GM12878 (cell line): ENCODE results near the gene LOXL3. TPM values are rescaled to one million over a fixed set of nuclear protein-coding genes. Genes with fewer than 3 reads are reported as not detected.

Experiments used
- ATAC-seq: fragments of 200-7000 bp; cut with Tn5 transposase; 3 replicates; pipeline ENCODE4 v1.9.1; 2020; ENCODE audit warnings: mild to moderate bottlenecking, moderate library complexity
- BruUV-seq: library from RNA; stranded (reverse); fragments of 400-500 nt; replicated peaks from 2 replicates; lab custom pipeline; 2021; lab: Mats Ljungman, UMichigan
- CTCF ChIA-PET: fragments of 300-600 bp; sonication (Branson Sonifier 250); formaldehyde crosslinking; extraction: SDS; loops from one replicate; lab custom pipeline; 2021; ENCODE audit warnings: inconsistent platforms; lab: Yijun Ruan, JAX
- POLR2A ChIA-PET: fragments of 350-600 bp; formaldehyde crosslinking; extraction: SDS; loops from one replicate; lab custom pipeline; 2021; ENCODE audit warnings: inconsistent platforms; lab: Charles Lee
- RAD21 ChIA-PET: fragments of 300-600 bp; sonication (Branson Sonifier 250); formaldehyde crosslinking; loops from one replicate; lab custom pipeline; 2023; ENCODE audit warnings: antibody characterized with exemption; ENCODE audit not compliant: unreplicated experiment; lab: Charles Lee
- SMC1A ChIA-PET: fragments of 300-600 bp; sonication (Branson Sonifier 250); formaldehyde crosslinking; loops from one replicate; lab custom pipeline; 2023; ENCODE audit not compliant: unreplicated experiment, uncharacterized antibody; lab: Charles Lee
- DNase-seq: peaks from one replicate; pipeline ENCODE4 v3.0.0-alpha.2; 2011; ENCODE audit warnings: low read depth, low spot score
- FAIRE-seq: peaks from 3 replicates; lab custom pipeline; 2011; peaks lifted over from hg19 to GRCh38; lab: Jason Lieb, UNC
- H2AFZ ChIP-seq: 2 replicates; pipeline ENCODE4 v1.6.0; 2011; ENCODE audit warnings: low read depth, low read length, control low read depth; ENCODE audit not compliant: control insufficient read depth
- H3K27ac ChIP-seq: 2 replicates; pipeline ENCODE4 v1.5.1; 2011; ENCODE audit warnings: control low read depth; ENCODE audit not compliant: control insufficient read depth, insufficient read depth
- H3K27me3 ChIP-seq, 2 experiments: replicated peaks in 1 of 2; 2 replicates each; pipeline versions ENCODE4 v1.6.0 to v1.6.1; 2011; ENCODE audit warnings: low read length in 1 of 2; ENCODE audit not compliant: control insufficient read depth in 2 of 2, insufficient read depth in 2 of 2
- H3K36me3 ChIP-seq, 2 experiments: 2 replicates each; pipeline ENCODE4 v1.5.1; 2011; ENCODE audit warnings: low read length in 1 of 2; ENCODE audit not compliant: control insufficient read depth in 2 of 2, insufficient read depth in 2 of 2
- H3K4me1 ChIP-seq: 2 replicates; pipeline ENCODE4 v1.6.1; 2011; ENCODE audit warnings: mild to moderate bottlenecking, low read length, moderate library complexity, mixed read lengths; ENCODE audit not compliant: control insufficient read depth, insufficient read depth
- H3K4me2 ChIP-seq: 2 replicates; pipeline ENCODE4 v1.6.0; 2011; ENCODE audit warnings: control low read depth; ENCODE audit not compliant: control insufficient read depth, insufficient read depth
- H3K4me3 ChIP-seq: fragments of 200-600 bp; sonication (generic); 2 replicates; pipeline ENCODE4 v1.5.1; 2016
- H3K79me2 ChIP-seq: 2 replicates; pipeline ENCODE4 v1.6.0; 2011; ENCODE audit warnings: low read length; ENCODE audit not compliant: control insufficient read depth, insufficient read depth
- H3K9ac ChIP-seq: 2 replicates; pipeline ENCODE4 v1.8.0; 2011; ENCODE audit warnings: low read length, control low read depth, mixed read lengths; ENCODE audit not compliant: control insufficient read depth, insufficient read depth
- H3K9me3 ChIP-seq: replicated peaks from 3 replicates; pipeline ENCODE4 v1.5.1; 2011; ENCODE audit warnings: mild to moderate bottlenecking, low read length; ENCODE audit not compliant: control insufficient read depth, insufficient read depth
- H4K20me1 ChIP-seq: 2 replicates; pipeline ENCODE4 v1.6.0; 2011; ENCODE audit not compliant: control insufficient read depth, insufficient read depth
- ATF3 ChIP-seq: IDR thresholded peaks from 2 replicates; pipeline ENCODE4 v1.6.1; 2011; ENCODE audit warnings: low read depth, mild to moderate bottlenecking, low read length, moderate library complexity, borderline replicate concordance; ENCODE audit errors: extremely low read depth
- BHLHE40 ChIP-seq, 2 experiments: fragments of 450-650 bp in 1 of 2; IDR thresholded peaks; 2 replicates each; pipeline ENCODE4 v1.6.1; 2011 to 2017; ENCODE audit warnings: low read depth in 2 of 2, borderline replicate concordance in 1 of 2, improper control_type of control experiment in 1 of 2, low read length in 1 of 2, mild to moderate bottlenecking in 1 of 2
- POU2F2 ChIP-seq: IDR thresholded peaks from 3 replicates; pipeline ENCODE4 v1.6.1; 2011; ENCODE audit warnings: low read depth, mild to moderate bottlenecking, low read length, borderline replicate concordance
- RAD21 ChIP-seq: IDR thresholded peaks from 2 replicates; pipeline ENCODE4 v1.6.1; 2011; ENCODE audit warnings: mild to moderate bottlenecking, low read depth, low read length, moderate library complexity; ENCODE audit not compliant: insufficient read depth
- SKIL ChIP-seq: fragments of 450-650 bp; IDR thresholded peaks from 2 replicates; pipeline ENCODE4 v1.6.1; 2017; ENCODE audit warnings: mild to moderate bottlenecking, low read depth, inconsistent platforms; ENCODE audit not compliant: poor library complexity, severe bottlenecking
- SMAD1 ChIP-seq: fragments of 450-650 bp; IDR thresholded peaks from 2 replicates; pipeline ENCODE4 v1.6.1; 2018; ENCODE audit warnings: mild to moderate bottlenecking, low read depth; ENCODE audit not compliant: partially characterized antibody
- SRF ChIP-seq, 2 experiments: IDR thresholded peaks; 2 replicates each; pipeline ENCODE4 v1.6.1; 2011; ENCODE audit warnings: low read depth in 2 of 2, low read length in 2 of 2, mild to moderate bottlenecking in 1 of 2, moderate library complexity in 1 of 2
- WRNIP1 ChIP-seq: IDR thresholded peaks from 2 replicates; pipeline ENCODE4 v1.6.1; 2011; ENCODE audit warnings: low read depth, low read length, improper control_type of control experiment, borderline replicate concordance
- ZBTB33 ChIP-seq: fragments of 450-650 bp; IDR thresholded peaks from 2 replicates; pipeline ENCODE4 v1.6.1; 2017; ENCODE audit warnings: mild to moderate bottlenecking
- ZNF24 ChIP-seq: fragments of 450-650 bp; IDR thresholded peaks from 2 replicates; pipeline ENCODE4 v1.6.1; 2017; ENCODE audit warnings: antibody characterized with exemption, mild to moderate bottlenecking
- WGBS: methylation state at CpG from one replicate; pipeline ENCODE4 v1.1.6; 2016; ENCODE audit warnings: low lambda C conversion rate; ENCODE audit not compliant: insufficient replicate concordance, insufficient coverage; ENCODE audit errors: missing lambda C conversion rate; 5-methylcytosine and 5-hydroxymethylcytosine counted together
- in situ Hi-C: fragments of 300-500 bp; cut with MboI; formaldehyde crosslinking; loops from 9 replicates; pipeline ENCODE4 v1.14.3; 2018; ENCODE audit warnings: mixed read lengths
- intact Hi-C: fragments of 100-400 bp; cut with micrococcal nuclease; formaldehyde crosslinking; loops from one replicate; pipeline ENCODE4 v1.14.2; 2022; ENCODE audit not compliant: unreplicated experiment
- polyA plus RNA-seq, 11 experiments: library from polyadenylated mRNA; depleted of rRNA in 4 of 11; unstranded in 6 of 11; stranded (reverse) in 5 of 11; fragments of >200 nt; fragmentation: Nextera tagmentation in 4 of 11; fragmentation: Illumina TruSeq in 1 of 11; extraction: Ambion mirVana in 4 of 11; extraction: Trizol in 1 of 11; gene quantifications; 1 replicate in 1 of 11; 2 replicates in 10 of 11; pipeline versions ENCODE4 v1.2.1 to v1.2.3, GENCODE V29; 2011 to 2016; ENCODE audit warnings: inconsistent platforms in 2 of 11, missing spikeins in 2 of 11, low read depth in 1 of 11
- total RNA-seq, 4 experiments: library from RNA; depleted of rRNA in 3 of 4; stranded (reverse); fragments of >200 nt in 3 of 4; fragmentation: Illumina TruSeq in 1 of 4; extraction: Trizol in 1 of 4; gene quantifications; 2 replicates each; pipeline versions ENCODE4 v1.2.1 to v1.2.3, GENCODE V29; 2013 to 2021

Gene LOXL3
- total and polyA plus RNA-seq, 10 of the 15 experiments (the other 5 are each of a cell fraction or from before 2014, with no cell fraction given) = 6.2 to 40.9 (median 23.3) TPM

DNA sequence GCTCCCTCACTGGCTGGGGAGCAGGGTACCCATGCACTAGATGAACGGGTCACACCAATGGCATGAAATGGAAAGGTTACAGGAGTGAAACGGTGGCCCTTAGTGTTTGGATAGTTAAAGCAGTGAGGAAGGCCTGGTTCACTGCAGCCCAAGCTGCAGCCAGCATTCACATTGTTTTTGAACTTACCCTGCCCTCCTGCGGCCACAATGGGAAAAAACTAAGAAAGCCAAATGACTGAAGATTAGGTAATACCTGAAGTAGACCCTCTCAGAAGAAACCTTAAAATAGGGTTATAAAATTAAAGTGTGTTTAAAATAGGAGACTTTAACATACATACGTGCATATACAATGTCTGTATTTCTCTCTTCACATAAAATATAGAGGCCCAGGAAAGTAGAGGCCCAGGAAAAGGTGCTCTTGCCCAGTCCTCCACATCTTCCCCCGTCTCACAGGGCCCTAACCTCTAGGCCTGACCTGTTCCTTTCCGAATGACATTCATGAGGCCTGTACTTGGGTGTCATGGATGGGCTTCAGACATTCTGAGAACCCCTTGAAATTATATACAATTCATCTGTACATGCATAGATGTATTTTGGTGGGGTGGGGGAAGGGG, 34.0 kb upstream of the LOXL3 start (continued):
- TF ChIP-seq POU2F2 = 0 out of 3 replicates have a peak, but pooled peaks have one; percentile 22
- TF ChIP-seq ZNF24 = 0 out of 2 replicates have a peak, but pooled peaks have one; percentile 38
- TF ChIP-seq BHLHE40 (IDR thresholded peaks at IDR 0.05; ENCODE audit: borderline replicate concordance in 1 of 2, low read depth in 2 of 2, low read length in 1 of 2) = 0 out of 4 replicates have a peak, but pooled peaks of 1 of the 2 experiments have one; percentile 17
- peak; percentile 86; the same call in 1 of the 2 replicates for TF ChIP-seq WRNIP1

DNA sequence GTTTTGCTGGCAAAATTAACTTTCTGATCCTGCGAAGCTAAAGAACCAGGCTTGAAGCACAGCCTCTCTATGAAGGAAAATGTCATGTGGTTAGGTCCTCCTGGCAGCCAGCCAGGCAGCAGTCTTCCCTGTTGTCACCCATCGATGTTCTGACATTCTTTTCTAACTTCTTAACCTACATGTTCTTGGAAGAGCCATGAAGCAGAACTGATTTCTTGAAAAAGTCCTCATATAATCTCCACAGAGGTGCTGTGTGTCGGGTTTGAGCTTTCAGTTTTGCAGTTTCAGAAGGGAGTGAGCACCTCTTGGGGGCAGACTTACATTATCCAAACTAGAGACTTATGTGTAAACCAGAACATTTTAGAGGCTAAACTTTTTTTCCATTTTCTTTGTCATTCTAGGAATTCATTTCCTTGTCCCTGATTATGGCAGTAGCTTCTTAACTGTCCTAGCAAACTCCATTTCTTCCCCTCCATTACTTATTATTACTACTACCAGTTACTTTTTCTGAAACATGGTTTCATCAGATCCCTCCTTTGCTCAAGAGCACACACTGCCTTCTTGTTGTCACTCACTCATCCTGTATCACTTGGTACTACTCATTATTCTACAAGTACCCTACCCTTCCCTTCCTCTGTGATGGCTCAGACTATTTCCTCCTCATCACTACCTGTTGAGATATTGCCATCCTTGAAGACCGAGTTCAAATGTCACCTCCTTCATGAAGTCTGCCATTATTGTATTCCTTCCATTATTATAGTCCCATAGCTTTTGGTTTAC, 31.9 kb upstream of the LOXL3 start:
- ATAC-seq = peak; percentile 72
- peaks cover 29% of the 10 kb centered on the region for H3K4me1 ChIP-seq
- TF ChIP-seq SRF (IDR thresholded peaks at IDR 0.05; ENCODE audit: low read depth in 2 of 2, low read length in 2 of 2) (no peak), ZBTB33 (no peak), SMAD1 (peak; percentile 84), RAD21 (peak; percentile 35; the same call in 1 of the 2 replicates), SKIL (peak; percentile 46), ATF3 (no peak)

More for the DNA sequence above, 31.9 kb upstream of the LOXL3 start:
- H3K9ac ChIP-seq = peak overlapping the region; percentile 42
- no TSS peak for BruUV-seq
- in situ Hi-C loops = loop anchor here (10.0 kb wide), 1 partner anchor 101 kb away; the partner anchor contains the start of genes CCDC142 and TTC31
- peak overlapping the region; percentile 71 for H3K4me2 ChIP-seq
- intact Hi-C loops = loop anchor here (2.0 to 10.0 kb wide), 3 partner anchors 33 to 251 kb away; partner anchors contain the start of gene LOXL3
- no peaks in the 10 kb centered on the region for H3K9me3 ChIP-seq
- FAIRE-seq (peak; percentile 59), DNase-seq (no peak)
- H3K27ac ChIP-seq = peak overlapping the region; percentile 57
- H2AFZ ChIP-seq = peak overlapping the region; percentile 84
- RAD21 ChIA-PET = interaction anchor here (0.6 to 11.0 kb wide), 21 partner anchors 8 to 757 kb away, joined by 3 to 158 read pairs (median 7); partner anchors contain the start of genes AUP1, CCDC142, DOK1 and DQX1
- peak overlapping the region; percentile 43; the same call in 1 of the 2 replicates for H3K4me3 ChIP-seq
- H4K20me1 ChIP-seq = no peaks in the 10 kb centered on the region
- H3K27me3 ChIP-seq = no peaks in the 10 kb centered on the region
- H3K79me2 ChIP-seq = no peaks in the 10 kb centered on the region
- 14% methylated on average over 4 of the region's 4 CpGs for WGBS
- CTCF ChIA-PET = interaction anchor here (0.6 to 12.8 kb wide), 34 partner anchors 14 to 757 kb away, joined by 3 to 281 read pairs (median 6); partner anchors contain the start of genes AUP1, CCDC142, DOK1 and DQX1
- H3K36me3 ChIP-seq = no peaks in the 10 kb centered on the region
- POLR2A ChIA-PET = interaction anchor here (0.6 to 25.0 kb wide), 16 partner anchors 13 to 270 kb away, joined by 3 to 441 read pairs (median 5); partner anchors contain the start of genes AUP1, CCDC142, DOK1 and DQX1
- SMC1A ChIA-PET = interaction anchor here (0.6 to 11.0 kb wide), 30 partner anchors 8 to 764 kb away, joined by 3 to 371 read pairs (median 4); partner anchors contain the start of genes AUP1, CCDC142, DQX1 and HTRA2
